Duodenal mucosa (tissue), 2 donors: ENCODE results near the gene SEC61G.
A peak's percentile ranks its signal among the peaks of the same experiment; 100 is the strongest.

Experiments used
- H3K27ac ChIP-seq: one replicate; pipeline ENCODE4 v1.7.0; 2013; ENCODE audit warnings: low read depth, low read length
- H3K27me3 ChIP-seq, 2 donors: one replicate each; pipeline ENCODE4 v1.7.0; 2013; ENCODE audit warnings: low read length in 2 of 2, control low read depth in 1 of 2; ENCODE audit not compliant: insufficient read depth in 2 of 2, control insufficient read depth in 1 of 2
- H3K36me3 ChIP-seq, 2 donors: one replicate each; pipeline ENCODE4 v1.7.0; 2013; ENCODE audit warnings: low read length in 2 of 2, control low read depth in 1 of 2; ENCODE audit not compliant: insufficient read depth in 2 of 2, control insufficient read depth in 1 of 2
- H3K4me1 ChIP-seq, 2 donors: one replicate each; pipeline ENCODE4 v1.7.0; 2013; ENCODE audit warnings: low read length in 2 of 2, control low read depth in 1 of 2; ENCODE audit not compliant: insufficient read depth in 2 of 2, control insufficient read depth in 1 of 2
- H3K4me3 ChIP-seq, 2 donors: one replicate each; pipeline ENCODE4 v1.7.0; 2013; ENCODE audit warnings: low read length in 2 of 2, low read depth in 1 of 2
- H3K9ac ChIP-seq, 2 donors: one replicate each; pipeline ENCODE4 v1.7.0; 2013; ENCODE audit warnings: low read length in 2 of 2, low read depth in 1 of 2
- H3K9me3 ChIP-seq, 2 donors: one replicate each; pipeline ENCODE4 v1.7.0; 2013; ENCODE audit warnings: low read length in 2 of 2, control low read depth in 1 of 2; ENCODE audit not compliant: control insufficient read depth in 1 of 2

Gene SEC61G

GRCh38 chr7:54758702-54759592 lies at the start of gene SEC61G:
SEC61G (minus strand) TSS chr7:54759211; CDS start chr7:54757588, 1,623 bp downstream.
- H3K9me3 ChIP-seq = no peaks in the 10 kb centered on the region

GRCh38 chr7:54802841-54803240 lies 43.8 kb upstream of the SEC61G start:
- H3K36me3 ChIP-seq = no peaks in the 10 kb centered on the region
- no peaks in the 10 kb centered on the region for H3K4me1 ChIP-seq
- no peaks in the 10 kb centered on the region for H3K27me3 ChIP-seq
- H3K27ac ChIP-seq = no peak overlapping the region
- H3K9ac ChIP-seq = no peak overlapping the region
- no peaks in the 10 kb centered on the region for H3K9me3 ChIP-seq
- H3K4me3 ChIP-seq = no peak overlapping the region

More at GRCh38 chr7:54758702-54759592, at the start of gene SEC61G:
- Histone ChIP-seq H3K36me3 (peaks cover 0 to 18% of the 10 kb centered on the region in 2 donors), H3K9ac (peak within 1 kb of the TSS; percentile 92 to 93), H3K27me3 (no peaks in the 10 kb centered on the region), H3K4me1 (peaks cover 13 to 23% of the 10 kb centered on the region in 2 donors), H3K27ac (peak within 1 kb of the TSS; percentile 86), H3K4me3 (peak within 1 kb of the TSS; percentile 94 to 98)

GRCh38 chr7:54802114-54802513 lies 43.1 kb upstream of the SEC61G start:
- Histone ChIP-seq H3K4me1 (no peaks in the 10 kb centered on the region), H3K27me3 (no peaks in the 10 kb centered on the region), H3K36me3 (no peaks in the 10 kb centered on the region)

GRCh38 chr7:54799792-54800191 lies 40.8 kb upstream of the SEC61G start:
- H3K36me3 ChIP-seq = no peaks in the 10 kb centered on the region
- no peak overlapping the region for H3K27ac ChIP-seq
- H3K27me3 ChIP-seq = no peaks in the 10 kb centered on the region
- H3K4me1 ChIP-seq = no peaks in the 10 kb centered on the region
- no peak overlapping the region for H3K4me3 ChIP-seq
- no peaks in the 10 kb centered on the region for H3K9me3 ChIP-seq
- H3K9ac ChIP-seq = no peak overlapping the region

More at GRCh38 chr7:54802114-54802513, 43.1 kb upstream of the SEC61G start:
- Histone ChIP-seq H3K27ac (no peak overlapping the region), H3K4me3 (no peak overlapping the region), H3K9ac (no peak overlapping the region), H3K9me3 (no peaks in the 10 kb centered on the region)

GRCh38 chr7:54798530-54798929 lies 39.5 kb upstream of the SEC61G start:
- no peak overlapping the region for H3K4me3 ChIP-seq
- H3K9ac ChIP-seq = no peak overlapping the region
- H3K4me1 ChIP-seq = no peaks in the 10 kb centered on the region
- no peaks in the 10 kb centered on the region for H3K27me3 ChIP-seq
- no peaks in the 10 kb centered on the region for H3K9me3 ChIP-seq
- H3K27ac ChIP-seq = no peak overlapping the region
- H3K36me3 ChIP-seq = no peaks in the 10 kb centered on the region

DNA sequence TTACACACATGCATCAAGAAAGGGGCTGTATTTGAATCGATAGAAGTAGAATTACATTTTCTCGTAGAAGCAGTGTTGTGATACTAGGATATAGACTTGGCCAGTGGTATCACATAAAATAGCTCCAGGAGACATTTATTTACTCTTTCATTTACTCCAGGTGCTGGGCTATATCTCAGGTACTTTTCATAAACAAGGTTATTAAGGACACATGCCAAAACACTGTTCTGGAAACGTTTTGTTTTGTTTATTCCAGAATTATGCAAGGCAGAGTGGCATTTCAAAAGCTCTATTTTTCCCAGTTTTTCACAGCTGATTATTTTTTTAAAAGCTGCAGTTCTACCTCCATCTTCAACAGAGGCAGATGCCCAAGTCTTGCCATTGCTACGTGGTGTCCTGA lies 37.8 kb upstream of the SEC61G start:
- Histone ChIP-seq H3K27me3 (no peaks in the 10 kb centered on the region), H3K36me3 (no peaks in the 10 kb centered on the region), H3K4me1 (no peaks in the 10 kb centered on the region), H3K4me3 (no peak overlapping the region), H3K9ac (no peak overlapping the region), H3K27ac (no peak overlapping the region), H3K9me3 (no peaks in the 10 kb centered on the region)

DNA sequence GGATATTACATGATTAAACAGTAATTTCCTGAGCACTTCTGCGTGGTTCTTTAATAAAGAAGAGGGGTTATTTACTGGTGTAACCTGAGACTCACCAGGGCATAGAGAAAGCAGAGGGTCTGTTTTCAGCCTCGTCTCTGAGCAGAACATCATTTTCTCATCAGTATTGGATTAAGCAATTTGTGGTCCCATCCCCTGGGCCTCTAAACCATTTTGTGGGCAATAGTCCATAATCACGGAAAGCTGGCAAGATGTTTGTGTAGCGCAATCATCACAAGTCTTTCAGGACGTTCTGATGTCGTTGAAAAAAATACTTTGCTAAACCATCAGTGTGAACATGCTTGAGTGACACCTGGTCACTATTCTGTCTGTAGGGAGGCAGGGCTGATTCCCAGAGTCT lies 37.1 kb upstream of the SEC61G start:
- H3K27ac ChIP-seq = no peak overlapping the region
- H3K4me3 ChIP-seq = no peak overlapping the region
- no peaks in the 10 kb centered on the region for H3K36me3 ChIP-seq
- H3K27me3 ChIP-seq = no peaks in the 10 kb centered on the region
- H3K4me1 ChIP-seq = no peaks in the 10 kb centered on the region
- no peaks in the 10 kb centered on the region for H3K9me3 ChIP-seq
- no peak overlapping the region for H3K9ac ChIP-seq

DNA sequence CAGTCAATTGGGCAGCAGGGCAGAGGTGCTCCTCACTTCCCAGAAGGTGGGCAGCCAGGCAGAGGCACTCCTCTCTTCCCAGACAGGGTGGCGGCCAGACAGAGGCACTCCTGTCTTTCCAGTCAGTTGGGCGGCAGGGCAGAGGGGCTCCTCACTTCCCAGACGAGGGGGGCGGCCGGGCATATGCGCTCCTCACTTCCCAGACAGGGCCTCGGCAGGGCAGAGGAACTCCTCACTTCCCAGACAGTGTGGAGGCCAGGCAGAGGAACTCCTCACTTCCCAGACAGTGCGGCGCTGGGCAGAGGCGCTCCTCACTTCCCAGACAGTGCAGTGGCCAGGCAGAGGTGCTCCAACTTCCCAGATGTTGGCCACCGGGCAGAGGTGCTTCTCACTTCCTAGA lies 33.4 kb upstream of the SEC61G start:
- Histone ChIP-seq H3K4me3 (no peak overlapping the region), H3K9me3 (no peaks in the 10 kb centered on the region), H3K36me3 (no peaks in the 10 kb centered on the region), H3K9ac (no peak overlapping the region), H3K27ac (no peak overlapping the region), H3K27me3 (no peaks in the 10 kb centered on the region), H3K4me1 (no peaks in the 10 kb centered on the region)

- peak overlapping the region in 1 of 2 donors; percentile 17 for H3K4me3 ChIP-seq
- no peaks in the 10 kb centered on the region for H3K27me3 ChIP-seq
- no peaks in the 10 kb centered on the region for H3K4me1 ChIP-seq
- no peaks in the 10 kb centered on the region for H3K36me3 ChIP-seq
- no peaks in the 10 kb centered on the region for H3K9me3 ChIP-seq
- H3K9ac ChIP-seq = no peak overlapping the region
- H3K27ac ChIP-seq = no peak overlapping the region
Measured at GRCh38 chr7:54788664-54789063, 29.7 kb upstream of the SEC61G start.

DNA sequence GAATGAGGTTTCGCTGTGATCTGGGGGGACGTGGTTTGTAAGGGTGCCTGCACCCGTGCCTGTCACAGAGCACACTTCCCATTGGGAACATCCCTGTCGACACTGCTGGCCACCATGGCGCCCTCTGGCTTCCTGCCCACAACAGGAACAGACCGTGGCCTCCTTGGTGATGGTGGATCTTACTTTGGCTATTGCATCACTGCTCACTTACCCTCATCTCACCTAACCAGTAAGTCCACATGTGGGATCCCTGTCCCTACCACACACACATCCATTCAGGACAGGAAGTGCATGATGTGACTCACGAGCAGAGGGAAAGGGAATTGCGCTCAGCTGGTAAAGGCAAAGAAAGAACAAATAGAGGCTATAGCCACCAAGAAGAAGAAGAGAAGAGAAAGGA lies 26.2 kb upstream of the SEC61G start:
- Histone ChIP-seq H3K9ac (no peak overlapping the region), H3K27ac (no peak overlapping the region), H3K27me3 (peaks cover 2 to 6% of the 10 kb centered on the region in 2 donors), H3K4me1 (no peaks in the 10 kb centered on the region), H3K4me3 (no peak overlapping the region), H3K9me3 (no peaks in the 10 kb centered on the region), H3K36me3 (no peaks in the 10 kb centered on the region)
